ENCODE results near the gene SGIP1. TPM values are rescaled to one million over a fixed set of nuclear protein-coding genes. Genes with fewer than 3 reads are reported as not detected.

SGIP1 gene
- total RNA-seq, 1 donor from 2014 or later = 16.0 TPM

DNA sequence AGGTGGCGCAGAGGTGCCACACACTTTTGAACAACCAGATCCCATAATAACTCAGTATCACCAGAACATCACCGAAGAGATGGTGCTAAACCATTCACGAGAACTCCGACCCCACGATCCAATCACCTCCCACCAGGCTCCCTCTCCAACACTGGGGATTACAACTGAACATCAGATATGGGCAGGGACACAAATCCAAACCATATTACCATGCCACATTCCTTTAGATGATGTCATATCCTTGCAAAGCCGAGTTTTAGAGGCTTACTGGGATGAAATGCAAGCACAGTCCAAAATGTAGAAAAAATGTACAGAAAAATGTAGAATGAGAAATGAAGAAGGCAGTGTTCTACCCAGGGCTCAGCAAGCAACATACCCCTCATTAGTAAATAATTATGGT is 64.7 kb downstream of the SGIP1 start:
- Mint-ChIP-seq H3K4me3 (ENCODE audit: low read depth) (no peak overlapping the region), H3K9me3 (ENCODE audit: low read depth) (peaks cover 7% of the 10 kb centered on the region), H3K27me3 (no peaks in the 10 kb centered on the region), H3K4me1 (ENCODE audit: low read depth) (no peaks in the 10 kb centered on the region), H3K27ac (no peak overlapping the region), H3K36me3 (ENCODE audit: insufficient read depth) (peaks cover 2% of the 10 kb centered on the region)
- TF ChIP-seq, protein P1, sequence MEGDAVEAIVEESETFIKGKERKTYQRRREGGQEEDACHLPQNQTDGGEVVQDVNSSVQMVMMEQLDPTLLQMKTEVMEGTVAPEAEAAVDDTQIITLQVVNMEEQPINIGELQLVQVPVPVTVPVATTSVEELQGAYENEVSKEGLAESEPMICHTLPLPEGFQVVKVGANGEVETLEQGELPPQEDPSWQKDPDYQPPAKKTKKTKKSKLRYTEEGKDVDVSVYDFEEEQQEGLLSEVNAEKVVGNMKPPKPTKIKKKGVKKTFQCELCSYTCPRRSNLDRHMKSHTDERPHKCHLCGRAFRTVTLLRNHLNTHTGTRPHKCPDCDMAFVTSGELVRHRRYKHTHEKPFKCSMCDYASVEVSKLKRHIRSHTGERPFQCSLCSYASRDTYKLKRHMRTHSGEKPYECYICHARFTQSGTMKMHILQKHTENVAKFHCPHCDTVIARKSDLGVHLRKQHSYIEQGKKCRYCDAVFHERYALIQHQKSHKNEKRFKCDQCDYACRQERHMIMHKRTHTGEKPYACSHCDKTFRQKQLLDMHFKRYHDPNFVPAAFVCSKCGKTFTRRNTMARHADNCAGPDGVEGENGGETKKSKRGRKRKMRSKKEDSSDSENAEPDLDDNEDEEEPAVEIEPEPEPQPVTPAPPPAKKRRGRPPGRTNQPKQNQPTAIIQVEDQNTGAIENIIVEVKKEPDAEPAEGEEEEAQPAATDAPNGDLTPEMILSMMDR (IDR thresholded peaks at IDR 0.05; ENCODE audit: unreplicated experiment) = no peak
- DNase-seq (ENCODE audit: low spot score, unreplicated experiment) = no peak

DNA sequence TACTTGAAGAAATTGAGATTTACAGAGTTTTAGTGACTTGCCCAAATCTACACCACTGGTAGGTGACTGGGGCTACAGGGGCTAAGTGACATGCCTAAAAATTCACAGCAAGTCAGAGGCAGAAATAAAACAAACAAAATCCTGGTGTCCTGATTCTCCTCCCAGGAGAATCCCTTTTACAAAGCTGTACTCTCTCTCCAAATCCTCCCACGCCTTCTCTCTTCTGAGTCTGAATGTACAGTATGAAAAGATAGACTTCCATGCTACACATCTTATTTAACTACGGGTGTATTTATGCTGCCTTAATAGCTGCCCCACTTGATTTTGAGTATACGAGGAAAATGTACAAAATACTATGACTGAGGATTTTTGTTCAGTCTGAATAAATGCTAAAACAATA is 65.4 kb downstream of the SGIP1 start:
- no peaks in the 10 kb centered on the region for H3K4me1 Mint-ChIP-seq (ENCODE audit: low read depth)
- H3K4me3 Mint-ChIP-seq (ENCODE audit: low read depth) = no peak overlapping the region
- H3K27ac Mint-ChIP-seq = no peak overlapping the region
- TF ChIP-seq, protein P1 (IDR thresholded peaks at IDR 0.05; ENCODE audit: unreplicated experiment) = no peak
- peaks cover 7% of the 10 kb centered on the region for H3K9me3 Mint-ChIP-seq (ENCODE audit: low read depth)
- DNase-seq (ENCODE audit: low spot score, unreplicated experiment) = no peak
- no peaks in the 10 kb centered on the region for H3K27me3 Mint-ChIP-seq
- H3K36me3 Mint-ChIP-seq (ENCODE audit: insufficient read depth) = peaks cover 2% of the 10 kb centered on the region

DNA sequence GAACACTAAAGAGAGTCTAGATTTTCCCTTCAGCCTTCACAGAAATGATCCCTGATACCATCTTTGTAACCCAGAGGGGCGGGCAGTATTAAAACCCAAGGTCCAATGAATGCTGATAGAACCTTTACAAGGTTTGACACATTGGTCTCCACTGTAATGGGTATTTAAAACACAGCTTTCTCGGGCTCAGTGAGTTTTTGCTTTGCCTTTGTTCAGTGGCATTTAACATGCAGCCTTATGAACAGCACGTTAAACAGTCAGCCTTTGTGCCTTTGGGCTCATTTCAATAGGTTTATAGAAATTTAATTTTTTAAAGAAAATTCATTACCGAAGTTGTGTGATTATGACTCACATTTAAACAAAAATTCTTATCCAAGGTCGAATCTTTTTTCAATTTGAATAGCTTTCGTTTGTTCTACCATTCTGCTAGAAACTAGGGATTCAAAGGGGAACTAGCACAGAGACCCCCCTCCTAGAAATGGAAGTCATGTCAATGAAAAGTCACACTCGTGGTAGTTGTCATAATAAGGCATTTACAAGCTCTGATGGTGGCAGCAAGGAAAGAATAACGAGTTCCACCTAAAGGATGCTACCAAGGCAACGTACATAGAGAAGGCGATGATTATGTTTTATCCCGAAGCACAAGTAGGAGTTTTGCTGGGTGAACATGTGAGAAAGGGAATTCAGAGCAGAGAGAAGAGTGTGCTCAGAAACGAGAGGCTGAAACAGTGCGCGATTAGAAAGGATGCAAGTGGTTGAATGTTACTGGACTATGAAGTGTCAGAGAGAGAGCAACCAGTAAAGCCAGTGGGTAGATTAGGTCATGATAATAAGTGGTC is 66.2 kb downstream of the SGIP1 start:
- Mint-ChIP-seq H3K4me3 (ENCODE audit: low read depth) (no peak overlapping the region), H3K9me3 (ENCODE audit: low read depth) (peaks cover 7% of the 10 kb centered on the region), H3K36me3 (ENCODE audit: insufficient read depth) (peaks cover 2% of the 10 kb centered on the region), H3K4me1 (ENCODE audit: low read depth) (no peaks in the 10 kb centered on the region), H3K27ac (no peak overlapping the region), H3K27me3 (no peaks in the 10 kb centered on the region)
- DNase-seq (ENCODE audit: low spot score, unreplicated experiment) = no peak
- TF ChIP-seq, protein P1 (IDR thresholded peaks at IDR 0.05; ENCODE audit: unreplicated experiment) = no peak

DNA sequence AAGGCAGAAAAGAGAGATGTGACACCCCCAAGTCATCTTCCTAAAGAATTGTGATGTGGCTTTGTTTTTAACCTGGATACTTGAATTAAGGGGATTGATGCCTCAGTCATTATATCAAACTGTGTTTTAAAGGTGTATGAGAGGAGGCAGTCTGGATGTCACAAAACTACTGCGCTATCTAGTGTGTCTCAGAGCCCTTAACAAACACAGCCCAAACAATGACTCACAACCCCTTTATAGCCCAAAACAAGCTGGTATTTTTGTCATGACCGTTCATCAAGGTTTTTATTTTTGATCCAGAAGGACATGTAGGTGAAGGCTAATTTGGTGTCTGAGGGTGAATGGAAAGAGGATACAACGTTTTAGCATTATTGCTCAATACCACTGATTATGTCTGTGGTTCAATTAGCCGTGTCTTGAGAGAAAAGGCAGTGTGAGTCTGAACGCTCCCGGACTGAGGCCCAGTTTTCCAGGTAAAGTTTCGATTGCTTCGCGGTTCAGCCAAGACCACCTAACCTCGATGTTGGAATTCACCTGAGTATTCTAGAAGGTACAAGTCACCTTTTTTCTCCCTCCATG is 71.6 kb downstream of the SGIP1 start:
- H3K36me3 Mint-ChIP-seq (ENCODE audit: insufficient read depth) = no peaks in the 10 kb centered on the region
- no peak overlapping the region for H3K4me3 Mint-ChIP-seq (ENCODE audit: low read depth)
- DNase-seq (ENCODE audit: low spot score, unreplicated experiment) = no peak
- no peaks in the 10 kb centered on the region for H3K27me3 Mint-ChIP-seq
- no peak overlapping the region for H3K27ac Mint-ChIP-seq
- TF ChIP-seq, protein P1 (IDR thresholded peaks at IDR 0.05; ENCODE audit: unreplicated experiment) = no peak
- no peaks in the 10 kb centered on the region for H3K9me3 Mint-ChIP-seq (ENCODE audit: low read depth)
- peaks cover 3% of the 10 kb centered on the region for H3K4me1 Mint-ChIP-seq (ENCODE audit: low read depth)

DNA sequence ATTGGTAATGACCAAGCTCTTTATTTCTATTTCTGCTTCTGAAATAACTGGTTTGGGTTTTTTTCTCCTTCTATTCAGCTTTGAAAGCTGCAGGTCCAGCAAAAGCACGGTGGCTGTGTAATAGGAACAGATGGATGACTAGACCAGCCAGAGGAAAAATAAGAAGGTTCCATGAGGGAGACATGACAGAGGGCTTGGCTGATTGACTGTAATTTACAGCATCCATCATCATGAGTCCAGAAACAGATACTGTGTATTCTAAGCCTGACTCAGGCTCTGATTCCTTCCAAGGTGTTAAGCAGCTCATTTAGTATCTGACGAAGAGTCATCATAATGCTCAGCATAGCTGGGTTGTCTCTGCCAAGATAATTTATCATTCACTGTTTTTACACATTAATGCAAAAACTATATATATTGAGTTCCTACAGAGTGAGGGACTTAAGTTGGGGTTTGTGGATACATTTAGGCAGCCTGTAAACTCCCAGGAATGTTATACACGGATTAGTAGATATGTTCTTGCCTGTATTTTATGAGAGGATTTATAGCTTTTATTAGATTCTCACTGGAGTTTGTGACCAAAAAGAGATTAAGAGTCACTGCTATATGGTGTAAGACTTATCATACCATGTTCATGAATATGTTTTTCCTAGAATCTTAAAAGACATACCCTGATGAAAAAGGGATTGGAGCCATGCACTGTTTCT is 72.6 kb downstream of the SGIP1 start:
- no peak for DNase-seq (ENCODE audit: low spot score, unreplicated experiment)
- Mint-ChIP-seq H3K9me3 (ENCODE audit: low read depth) (no peaks in the 10 kb centered on the region), H3K27me3 (no peaks in the 10 kb centered on the region), H3K4me1 (ENCODE audit: low read depth) (peaks cover 3% of the 10 kb centered on the region), H3K27ac (no peak overlapping the region), H3K4me3 (ENCODE audit: low read depth) (no peak overlapping the region), H3K36me3 (ENCODE audit: insufficient read depth) (no peaks in the 10 kb centered on the region)
- TF ChIP-seq, protein P1 (IDR thresholded peaks at IDR 0.05; ENCODE audit: unreplicated experiment) = no peak

Measured in progenitor cell of endocrine pancreas (in vitro differentiated cells).